HG03103 (cell line): ENCODE data around the gene BZW1.
A peak's percentile ranks its signal among the peaks of the same experiment; 100 is the strongest.
"Not testable (repeated sequence)": the region's sequence is repeated elsewhere in the genome, so short reads cannot be mapped to it uniquely, and the experiment has no call there.

Source experiments
- ATAC-seq: cut with Tn5 transposase; IDR thresholded peaks from one replicate; pipeline ENCODE4 v1.9.1; 2021; ENCODE audit warnings: low read depth; ENCODE audit not compliant: unreplicated experiment

BZW1 gene

DNA sequence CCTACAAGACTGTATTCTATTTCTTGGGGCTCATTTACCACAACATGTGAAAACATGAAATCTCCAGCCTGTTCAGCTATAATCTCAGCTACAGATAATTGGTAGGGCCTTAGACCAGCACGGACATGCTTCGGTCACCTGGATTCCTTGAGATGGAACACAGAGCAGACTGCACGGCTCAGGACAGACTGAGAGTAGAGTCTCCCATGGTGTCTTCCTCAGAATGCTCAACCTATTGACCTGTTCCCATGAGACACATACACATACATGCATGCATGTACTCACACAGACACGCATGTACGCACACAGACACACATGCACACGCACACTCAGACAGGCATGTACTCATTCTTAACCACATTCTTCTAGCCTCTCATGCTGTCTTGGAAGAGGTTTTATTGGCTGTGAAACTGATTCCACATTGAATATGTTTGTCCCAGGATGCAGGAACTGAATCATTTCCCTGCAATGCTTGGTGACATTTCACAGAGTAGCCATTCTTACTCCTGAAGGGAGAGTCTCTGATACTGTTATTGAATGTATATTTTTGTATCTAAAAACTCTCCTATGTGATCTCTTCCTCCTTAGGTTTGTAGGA, 23.5 kb upstream of the BZW1 start:
- ATAC-seq: no peak

DNA sequence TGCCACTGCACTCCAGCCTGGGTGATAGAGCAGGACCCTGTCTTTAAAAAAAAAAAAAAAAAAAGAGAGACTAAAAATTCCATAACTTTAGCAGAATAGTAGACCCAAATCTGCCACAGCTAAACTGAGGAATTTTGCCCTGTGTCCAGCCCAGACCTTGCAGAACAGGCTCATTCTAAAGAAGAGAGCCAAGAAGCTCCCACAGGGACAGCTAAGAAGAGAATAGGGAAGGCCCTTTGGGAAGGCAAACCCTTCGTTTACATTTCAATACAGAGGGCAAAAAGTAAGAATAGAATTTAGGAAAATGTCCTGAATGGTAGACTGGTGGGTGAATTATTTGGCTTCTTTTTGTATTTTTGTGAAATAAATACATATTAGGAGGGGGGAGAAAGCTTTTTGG, 21.5 kb upstream of the BZW1 start:
- no peak for ATAC-seq

DNA sequence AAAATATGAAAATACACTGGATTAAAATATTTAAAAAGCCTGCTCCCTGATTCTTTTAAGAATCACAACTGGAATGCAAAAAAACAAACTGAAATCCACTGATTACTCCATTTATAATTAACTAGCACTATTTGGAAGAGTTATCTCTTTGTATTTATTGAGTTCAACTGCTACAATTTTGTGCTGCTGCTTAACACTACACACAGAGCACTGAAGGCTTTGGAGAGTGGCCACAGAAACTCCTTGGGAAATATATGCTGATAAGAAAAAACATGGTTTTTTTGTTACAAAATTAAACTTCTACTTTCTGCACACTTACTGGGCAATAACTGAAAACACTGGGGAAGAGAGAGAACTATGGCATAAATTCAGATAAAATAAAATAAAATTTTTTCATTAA, 19.8 kb upstream of the BZW1 start:
- ATAC-seq: no peak

DNA sequence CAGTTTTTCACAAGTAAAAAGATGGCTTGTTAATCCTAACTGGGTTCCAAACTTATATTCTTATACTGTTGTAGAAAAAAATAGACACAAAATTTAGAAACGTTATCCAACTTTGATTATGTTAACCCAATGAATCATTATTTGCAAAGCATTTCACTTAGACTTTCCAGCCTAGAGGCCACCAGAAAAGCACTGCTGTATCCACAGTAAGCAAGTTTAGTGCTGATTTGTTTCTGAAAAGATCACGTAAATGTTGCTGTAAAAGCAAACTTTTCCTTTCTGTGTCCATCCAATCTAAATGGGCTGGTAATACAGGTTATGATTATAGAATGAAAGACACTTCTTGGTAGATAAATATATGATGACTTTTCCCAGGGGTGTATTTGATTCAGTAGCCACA, 17.6 kb upstream of the BZW1 start:
- ATAC-seq: no peak

DNA sequence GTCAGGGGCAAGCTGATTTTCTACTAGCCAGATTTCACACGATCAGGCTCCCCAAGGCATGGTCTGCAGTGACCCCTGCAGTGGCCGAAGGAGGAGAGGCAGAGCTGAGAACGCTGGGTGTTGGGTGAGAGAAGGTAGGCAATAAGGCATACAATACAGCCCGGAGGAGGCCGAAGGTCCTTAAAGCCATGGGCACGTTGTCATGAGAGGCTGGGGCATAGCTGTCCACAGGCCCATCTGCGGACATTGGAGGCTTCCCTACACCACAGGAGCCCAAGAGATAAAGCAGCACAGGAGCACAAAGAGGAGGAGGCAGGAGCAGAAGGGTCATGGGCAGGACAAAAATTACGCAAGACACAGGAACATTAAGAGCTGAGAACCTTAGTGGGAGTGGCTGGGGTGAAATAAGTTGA, 16.7 kb upstream of the BZW1 start:
- ATAC-seq: no peak

DNA sequence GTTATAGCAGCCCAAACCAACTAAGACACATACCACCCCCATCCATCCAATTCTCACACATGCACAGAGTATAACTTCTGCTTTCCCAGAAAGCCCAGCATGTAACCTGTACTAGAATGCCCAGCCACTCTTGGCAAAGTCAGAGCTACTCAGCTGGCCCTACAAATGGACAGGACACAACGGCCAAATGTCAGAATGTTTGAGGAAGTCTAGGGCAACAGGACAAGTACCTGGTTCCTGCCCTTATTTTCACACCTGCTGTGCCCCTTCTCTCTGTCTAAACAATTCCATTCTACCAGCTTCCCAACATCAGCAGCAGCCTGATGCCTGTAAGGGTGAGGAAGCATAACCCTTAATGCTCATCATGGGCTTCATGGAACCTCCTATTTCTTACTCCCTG, 15.1 kb upstream of the BZW1 start:
- no peak for ATAC-seq

DNA sequence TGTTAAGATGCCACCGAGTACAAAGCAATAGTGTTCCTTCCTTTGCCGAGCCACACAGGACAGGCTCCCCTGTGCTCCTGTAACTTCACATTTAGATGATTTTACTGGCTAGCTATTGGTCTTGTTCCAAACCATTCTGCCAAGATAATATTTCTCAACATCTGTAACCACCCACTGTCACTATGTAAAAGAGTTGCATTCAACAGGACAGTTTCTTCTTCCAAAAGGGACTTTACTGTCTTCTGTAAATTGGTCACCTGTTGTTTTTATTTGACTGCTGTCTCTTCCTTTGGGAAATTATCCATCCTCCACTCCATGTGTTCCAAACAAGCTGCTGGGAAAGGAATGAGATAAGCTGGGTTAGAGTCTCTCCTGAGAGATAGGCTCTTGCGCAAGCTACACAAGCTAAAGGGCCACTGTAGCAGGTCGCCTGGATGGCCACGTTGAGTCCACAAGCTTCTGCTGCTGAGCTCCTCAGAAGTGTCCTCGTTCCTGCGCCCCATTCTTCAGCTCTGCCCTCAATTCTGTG, 14.4 kb upstream of the BZW1 start:
- ATAC-seq: no peak

DNA sequence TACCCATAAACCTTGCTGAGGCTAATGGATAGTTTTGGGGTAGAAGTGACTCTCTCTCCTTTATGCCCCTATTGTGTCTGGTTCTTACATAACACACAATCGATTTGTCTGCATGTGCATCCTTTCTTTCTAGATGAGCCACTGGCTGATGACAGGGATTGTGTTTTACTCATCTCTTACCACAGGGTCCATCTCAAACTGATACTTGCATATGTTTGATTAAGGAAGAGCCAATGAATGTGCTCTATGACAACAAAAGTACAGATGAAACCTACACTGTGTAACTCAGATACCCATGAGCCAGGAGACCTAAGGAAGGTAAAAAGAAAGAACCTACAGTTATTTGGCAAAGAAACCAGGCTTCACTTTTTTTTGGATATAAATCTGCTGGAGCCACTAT, 13.2 kb upstream of the BZW1 start:
- no peak for ATAC-seq

DNA sequence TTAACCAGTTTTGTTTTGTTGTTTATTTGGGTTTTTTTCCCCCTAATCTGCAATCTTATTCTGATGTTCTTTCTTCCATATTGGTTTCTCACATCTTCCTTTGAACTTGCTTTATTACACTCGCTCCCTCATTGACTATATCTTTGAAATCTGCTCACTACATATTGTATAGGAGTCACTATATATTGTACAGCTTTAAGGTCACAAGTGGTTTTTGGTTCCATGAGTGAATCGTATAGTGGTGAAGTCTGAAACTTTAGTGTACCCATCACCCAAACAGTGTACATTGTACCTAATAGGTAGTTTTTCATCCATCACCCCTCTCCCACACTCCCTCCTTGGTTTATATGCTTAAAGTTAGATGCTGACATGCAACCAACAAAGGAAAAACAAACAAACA, 11.3 kb upstream of the BZW1 start:
- no peak for ATAC-seq

DNA sequence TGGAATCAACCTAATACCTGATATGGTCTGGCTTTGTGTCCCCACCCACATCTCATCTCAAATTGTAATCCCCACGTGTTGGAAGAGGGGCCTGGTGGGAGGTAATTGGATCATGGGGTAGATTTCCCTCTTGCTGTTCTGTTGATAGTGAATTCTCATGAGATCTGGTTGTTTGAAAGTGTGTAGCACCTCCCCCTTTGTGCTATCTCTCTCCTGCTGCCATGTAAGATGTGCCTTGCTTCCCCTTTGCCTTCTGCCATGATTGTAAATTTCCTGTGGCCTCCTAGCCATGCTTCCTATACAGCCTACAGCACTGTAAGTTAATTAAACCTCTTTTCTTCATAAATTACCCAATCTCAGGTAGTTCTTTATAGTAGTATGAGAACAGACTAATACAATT, 10.3 kb upstream of the BZW1 start:
- not testable (repeated sequence) for ATAC-seq

DNA sequence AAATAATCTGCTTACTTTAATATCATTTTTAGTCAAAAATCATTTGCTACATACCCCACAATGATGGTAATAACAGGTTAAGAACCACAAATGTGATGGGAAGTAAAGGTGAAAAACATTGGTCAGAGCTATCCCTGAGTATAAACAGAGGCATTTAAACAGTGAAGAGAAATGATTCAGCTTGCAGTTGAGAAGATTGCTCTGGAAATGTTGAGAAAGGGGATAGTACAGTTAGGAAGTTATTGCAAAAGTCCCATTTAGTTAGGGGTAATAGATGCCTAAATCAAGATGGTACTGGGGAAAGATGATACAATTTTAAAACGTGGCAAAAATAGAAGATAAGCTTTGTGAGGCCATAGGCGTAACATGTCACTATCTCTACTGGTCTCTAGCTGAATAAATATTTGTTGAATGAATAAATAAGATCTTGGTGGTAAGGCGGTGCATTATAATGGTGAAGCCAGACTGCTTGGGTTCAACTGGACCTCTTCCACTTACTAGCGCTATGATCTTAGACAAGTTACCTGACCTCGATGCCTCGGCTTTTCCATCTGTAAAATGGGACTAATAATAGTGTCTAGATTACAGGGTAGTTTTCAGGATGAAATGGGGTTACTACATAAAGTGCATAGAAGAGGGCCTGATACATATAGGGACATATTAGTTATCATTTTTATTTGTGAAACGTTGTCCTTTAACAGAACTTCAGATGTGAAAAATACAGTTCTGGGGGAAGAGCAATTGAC, 2.0 kb upstream of the BZW1 start:
- no peak for ATAC-seq

DNA sequence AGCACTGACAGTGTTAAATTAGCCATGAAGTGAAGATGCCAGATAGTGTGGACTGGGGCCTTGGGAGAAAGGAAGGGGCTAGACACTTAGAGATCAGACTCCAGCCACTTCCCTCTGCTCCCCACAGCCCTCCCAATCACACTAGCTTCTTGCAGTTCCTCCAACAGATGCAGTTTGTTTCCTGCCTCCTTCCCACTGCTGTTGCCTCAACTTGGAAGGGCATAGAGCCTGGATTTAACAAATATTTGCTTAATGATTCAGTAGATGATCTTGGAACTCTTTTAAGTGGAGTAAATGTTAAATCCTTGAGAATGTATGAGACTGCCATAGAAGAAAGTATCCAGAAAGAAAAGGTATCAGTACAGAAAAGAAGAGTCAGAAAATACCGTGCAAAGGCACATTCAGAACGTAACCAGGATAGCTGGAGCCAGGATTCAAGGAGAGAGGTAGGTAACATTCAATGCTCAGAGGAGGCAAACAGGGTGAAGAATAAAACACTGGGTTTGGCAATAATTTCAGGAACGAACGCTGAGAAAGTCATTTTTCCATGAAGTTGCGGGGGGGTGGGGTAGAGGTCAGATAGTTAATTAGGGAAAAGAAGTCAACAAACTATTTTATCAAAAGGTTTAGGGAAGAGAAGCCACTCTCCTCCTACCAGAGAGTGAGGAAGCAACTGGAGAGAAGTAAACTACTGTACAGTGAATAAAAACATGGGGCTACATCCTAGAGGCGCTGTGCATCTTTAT, 1.3 kb upstream of the BZW1 start:
- ATAC-seq: no peak

DNA sequence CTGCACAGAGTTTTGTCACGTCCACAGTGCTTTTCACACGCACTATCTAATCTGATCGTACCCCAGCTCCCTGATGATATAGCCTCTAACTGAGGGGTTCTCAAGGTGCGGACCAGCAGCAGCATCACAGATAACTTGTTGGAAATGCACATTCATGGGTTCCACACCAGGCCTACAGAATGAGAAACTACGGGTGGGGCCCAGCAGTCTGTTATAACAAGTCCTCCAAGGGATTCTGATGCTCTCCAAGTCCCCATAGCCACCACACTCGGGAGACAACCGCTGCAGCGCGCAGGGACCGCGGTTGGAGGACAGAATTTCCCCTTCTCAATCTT, 745 bp upstream of the BZW1 start:
- no peak for ATAC-seq

DNA sequence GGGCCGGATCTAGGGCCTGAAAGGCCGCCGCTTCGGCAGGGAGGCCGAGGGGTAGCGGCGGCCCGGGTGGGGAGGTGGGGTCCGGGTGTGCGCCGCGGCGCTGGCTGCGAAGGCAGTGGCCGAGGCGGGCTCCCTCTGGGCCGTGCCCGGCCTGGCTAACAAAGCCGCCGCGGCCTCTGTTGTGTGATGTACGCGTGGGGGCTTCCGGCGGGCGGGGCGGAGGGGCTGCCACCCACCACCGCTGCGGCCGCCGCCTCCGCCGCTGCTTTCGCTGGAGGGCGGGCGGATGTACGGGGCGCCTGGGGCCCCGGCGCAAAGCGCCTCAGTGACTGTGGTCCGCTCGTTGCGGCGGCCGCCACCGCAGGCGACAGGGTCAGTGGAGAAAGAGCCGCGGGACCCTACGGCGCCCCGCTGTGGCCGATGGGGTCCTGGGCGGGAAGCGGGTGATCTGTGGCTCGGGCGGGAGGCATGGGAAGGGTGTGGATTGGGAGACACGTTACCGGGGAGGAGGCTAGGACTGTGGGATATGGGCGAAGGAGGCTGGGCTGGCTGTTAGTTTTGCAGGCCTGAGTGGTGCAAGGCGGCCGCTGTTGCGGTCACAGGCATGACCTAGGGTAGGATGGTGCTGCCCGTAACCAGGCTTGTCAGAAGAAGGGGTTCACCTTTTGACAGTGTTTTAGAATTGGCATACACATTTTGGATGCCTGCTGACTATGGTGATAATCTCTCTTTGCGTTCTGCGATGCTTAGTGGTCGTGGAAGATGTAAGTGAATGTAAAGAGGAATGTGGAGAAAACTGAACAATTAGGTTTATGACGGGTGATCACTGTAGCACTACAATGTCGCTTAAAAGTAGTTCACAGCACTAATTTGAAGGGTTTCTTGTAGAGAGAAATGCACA, 662 bp downstream of the BZW1 start:
- peak; percentile 36 for ATAC-seq

DNA sequence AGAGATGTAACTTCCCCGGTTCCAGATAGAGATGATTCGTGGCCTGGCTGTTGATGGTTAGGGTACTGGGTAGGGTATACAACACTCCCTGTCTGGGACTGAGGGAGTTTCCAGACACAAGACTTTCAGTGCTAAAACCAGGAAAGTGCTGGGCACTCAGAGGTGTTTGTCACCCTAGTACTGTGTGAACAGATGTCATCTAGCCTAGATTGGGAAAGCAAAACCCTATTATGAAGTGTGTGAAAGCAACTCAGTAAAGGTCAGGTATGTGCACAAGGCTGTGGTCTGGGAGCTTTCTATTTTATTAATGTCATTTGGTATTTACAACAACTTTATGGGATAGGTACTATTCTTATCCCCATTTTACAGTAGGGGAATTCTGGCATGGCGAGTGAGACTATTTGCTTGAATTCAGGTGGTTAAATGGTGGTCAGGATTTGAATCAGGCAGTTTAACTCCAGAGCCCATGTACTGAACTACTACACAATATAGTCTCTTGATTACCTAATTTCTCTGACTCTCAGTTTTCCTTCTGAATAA, 2.6 kb downstream of the BZW1 start:
- ATAC-seq: no peak

DNA sequence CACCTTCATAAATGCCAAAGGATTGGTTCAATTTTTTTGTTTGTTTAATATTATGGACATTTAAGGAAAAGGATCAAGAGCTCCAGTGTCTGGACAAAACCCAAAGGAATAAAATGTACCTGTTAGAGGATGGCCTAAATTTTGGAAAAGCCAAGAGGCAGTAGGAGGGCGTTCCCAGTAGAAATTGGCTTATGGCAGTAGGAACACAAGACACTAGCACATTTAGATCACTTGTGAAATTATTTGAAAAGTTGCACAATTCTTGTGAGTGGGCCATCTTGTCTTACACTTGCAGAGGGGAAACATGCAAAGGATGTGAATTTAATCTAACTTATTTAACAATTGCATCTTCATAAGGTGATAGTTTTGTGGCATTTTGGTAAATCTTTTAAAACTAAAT, 3.2 kb downstream of the BZW1 start:
- ATAC-seq: no peak

DNA sequence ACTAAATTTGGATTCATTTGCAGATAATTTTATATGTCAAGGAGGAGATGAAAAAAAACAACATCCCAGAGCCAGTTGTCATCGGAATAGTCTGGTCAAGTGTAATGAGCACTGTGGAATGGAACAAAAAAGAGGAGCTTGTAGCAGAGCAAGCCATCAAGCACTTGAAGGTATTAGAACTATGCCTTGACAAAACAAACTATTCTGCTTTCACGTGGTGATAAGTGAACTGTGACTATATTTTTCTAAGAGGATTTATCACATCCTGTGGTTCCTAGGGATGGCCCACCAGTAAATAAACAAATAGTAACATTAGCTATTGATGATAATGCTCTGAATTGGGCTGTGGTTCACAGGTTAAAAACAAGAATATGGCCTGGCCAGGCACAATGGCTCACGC, 7.0 kb downstream of the BZW1 start:
- not testable (repeated sequence) for ATAC-seq

DNA sequence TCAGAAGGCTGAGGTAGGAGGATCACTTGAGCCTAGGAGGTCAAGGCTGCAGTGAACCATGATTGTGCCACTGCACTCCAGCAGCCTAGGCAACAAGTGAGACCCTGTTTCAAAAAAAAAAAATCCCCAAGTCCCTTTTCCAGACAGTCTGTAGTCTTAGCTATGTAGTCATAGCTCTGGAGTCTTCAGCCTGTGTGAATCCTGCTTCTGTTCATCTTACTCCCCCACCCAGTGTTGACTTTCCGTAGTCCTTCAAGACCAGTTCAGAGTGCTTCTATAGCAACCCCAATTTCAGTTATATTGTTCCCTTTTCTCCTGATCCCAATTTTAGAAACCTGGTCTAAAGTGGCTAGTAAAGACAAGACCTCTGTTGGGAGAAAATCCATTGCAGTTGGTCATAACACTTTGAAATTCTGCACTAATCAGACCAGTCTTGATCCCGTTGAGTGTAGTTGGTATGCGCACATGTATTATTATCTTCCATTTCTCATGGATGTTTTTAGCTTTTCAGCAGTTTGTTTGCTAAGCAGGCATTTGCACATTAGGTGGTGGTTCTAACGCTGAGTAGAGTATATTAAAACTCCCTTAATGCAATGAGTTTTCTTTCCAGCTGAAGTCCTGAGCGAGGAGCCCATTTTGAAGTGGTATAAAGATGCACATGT, 9.0 kb downstream of the BZW1 start:
- no peak for ATAC-seq

DNA sequence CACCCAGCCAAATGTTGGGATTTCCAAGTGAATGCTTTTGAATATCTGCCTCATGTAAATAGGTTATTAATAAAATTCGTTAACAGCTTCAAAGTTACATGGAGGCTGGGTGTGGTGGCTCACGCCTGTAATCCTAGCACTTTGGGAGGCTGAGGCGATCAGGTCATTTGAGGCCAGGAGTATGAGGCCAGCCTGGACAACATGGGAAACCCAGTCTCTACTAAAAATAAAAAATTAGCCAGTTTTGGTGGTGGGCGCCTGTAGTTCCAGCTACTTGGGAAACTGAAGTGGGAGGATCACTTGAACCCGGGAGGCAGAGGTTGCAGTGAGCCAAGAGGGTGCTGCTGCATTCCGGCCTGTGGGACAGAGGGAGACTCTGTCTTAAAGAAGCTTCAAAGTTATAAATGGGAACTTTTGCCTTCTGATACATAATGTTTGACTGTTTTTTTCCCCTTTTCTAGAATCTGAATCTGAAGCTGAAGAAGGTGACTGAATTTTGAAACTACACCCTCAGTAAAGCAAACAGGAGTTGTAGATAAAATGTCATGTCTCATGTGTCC, 10.1 kb downstream of the BZW1 start:
- ATAC-seq: no peak

DNA sequence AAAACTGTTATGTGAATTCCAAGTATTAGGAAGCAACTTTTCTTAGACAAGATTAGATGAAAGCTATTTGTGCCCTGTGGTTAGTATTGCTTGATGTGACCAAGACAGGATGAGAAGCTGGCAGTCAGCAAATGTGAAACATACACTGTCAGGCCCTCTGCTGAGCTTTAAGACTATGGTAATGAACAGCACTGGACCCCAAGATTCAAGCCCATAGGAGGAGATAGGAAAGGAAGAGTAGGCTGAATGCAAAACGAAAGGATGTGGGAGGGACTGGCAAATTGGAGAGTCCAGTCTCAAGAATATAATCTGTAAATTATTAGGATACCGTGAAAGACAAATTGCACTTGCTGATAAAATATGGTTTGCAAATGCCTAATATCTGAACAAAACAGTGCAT, 16.4 kb downstream of the BZW1 start:
- ATAC-seq: no peak
